A549 treated with DMSO at 1 μM for 4 hours (cell line): ENCODE results near the gene EMD. TPM values are rescaled to one million over a fixed set of nuclear protein-coding genes. Genes with fewer than 3 reads are reported as not detected.

ENCODE experiments used
- total RNA-seq: library from RNA; stranded (reverse); fragments of 200-300 nt; extraction: Qiagen RNA extraction; gene quantifications from 5 replicates; pipeline ENCODE4 v1.2.3, GENCODE V29; 2022; ENCODE audit warnings: low read depth

EMD gene
- total RNA-seq: 137 to 159 TPM (median 152 TPM) in 5 replicates

DNA sequence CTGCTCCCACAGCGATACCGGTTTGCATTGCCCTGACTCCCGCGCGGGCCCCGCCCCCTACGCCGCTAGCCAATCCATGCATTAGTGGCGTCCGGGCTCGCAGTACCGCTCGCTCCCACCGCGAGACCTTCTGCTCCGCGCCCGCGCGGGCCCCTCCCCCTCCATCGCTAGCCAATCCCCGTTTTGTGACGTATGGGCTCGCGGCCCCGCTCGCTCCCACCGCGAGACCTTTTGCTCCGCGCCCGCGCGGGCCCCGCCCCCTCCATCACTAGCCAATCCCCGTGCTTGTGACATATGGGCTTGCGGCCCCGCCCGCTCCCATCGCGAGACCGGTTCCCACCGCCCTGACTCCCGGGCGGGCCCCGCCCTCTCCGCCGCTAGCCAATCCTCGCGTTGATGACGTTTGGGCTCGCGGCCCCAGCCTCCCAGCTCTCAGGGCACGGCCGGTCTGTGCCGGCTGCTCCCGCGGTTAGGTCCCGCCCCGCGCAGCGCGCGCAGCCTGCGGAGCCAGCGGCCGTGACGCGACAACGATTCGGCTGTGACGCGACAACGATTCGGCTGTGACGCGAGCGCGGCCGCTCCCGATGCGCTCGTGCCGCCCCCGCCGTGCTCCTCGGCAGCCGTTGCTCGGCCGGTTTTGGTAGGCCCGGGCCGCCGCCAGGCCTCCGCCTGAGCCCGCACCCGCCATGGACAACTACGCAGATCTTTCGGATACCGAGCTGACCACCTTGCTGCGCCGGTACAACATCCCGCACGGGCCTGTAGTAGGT, at the start of gene EMD:
EMD (plus strand) TSS at position 497 of the 770 bp plus-strand sequence; CDS start at position 687, 190 bp downstream.

GRCh38 chrX:154374313-154375155, 4.6 kb upstream of the EMD start, which contains the start of gene FLNA:
Gene FLNA, minus strand, starts transcription at chrX:154374634. Its CDS starts 3,389 bp downstream, at chrX:154371245.

DNA sequence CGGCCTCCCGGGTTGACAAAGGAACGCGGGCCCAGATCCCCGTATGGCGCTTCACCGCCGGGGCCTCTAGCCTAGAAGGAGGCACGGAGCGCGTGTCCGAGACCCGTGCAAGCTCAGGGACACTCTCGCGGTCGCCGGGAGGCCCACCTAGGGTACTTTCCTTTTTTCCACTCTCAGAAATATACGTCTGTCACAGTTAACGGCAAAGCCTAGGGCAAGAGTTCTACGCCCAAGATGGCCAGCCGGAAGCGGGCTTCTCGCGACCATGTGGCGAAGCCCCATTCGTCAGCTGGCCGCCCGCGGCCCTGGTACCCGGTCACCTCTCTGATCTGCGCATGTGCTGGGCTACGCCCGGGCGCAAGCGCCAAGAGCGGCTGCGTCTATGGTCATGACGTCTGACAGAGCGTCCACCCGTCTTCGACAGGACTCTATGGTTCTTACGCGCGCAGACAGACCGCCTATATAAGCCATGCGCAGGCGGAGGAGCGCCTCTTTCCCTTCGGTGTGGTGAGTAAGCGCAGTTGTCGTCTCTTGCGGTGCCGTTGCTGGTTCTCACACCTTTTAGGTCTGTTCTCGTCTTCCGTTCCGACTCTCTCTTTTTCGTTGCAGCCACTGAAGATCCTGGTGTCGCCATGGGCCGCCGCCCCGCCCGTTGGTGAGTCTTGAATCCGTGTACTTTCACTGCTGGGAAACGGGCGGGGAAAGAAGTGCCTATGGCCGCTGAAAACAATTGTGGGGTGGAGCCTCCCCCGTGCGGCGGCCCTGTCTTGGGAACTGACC, 19.0 kb downstream of the EMD start, which contains the start of gene RPL10:
RPL10 (plus strand) TSS at position 490 of the 780 bp plus-strand sequence; CDS start at position 633, 143 bp downstream.

DNA sequence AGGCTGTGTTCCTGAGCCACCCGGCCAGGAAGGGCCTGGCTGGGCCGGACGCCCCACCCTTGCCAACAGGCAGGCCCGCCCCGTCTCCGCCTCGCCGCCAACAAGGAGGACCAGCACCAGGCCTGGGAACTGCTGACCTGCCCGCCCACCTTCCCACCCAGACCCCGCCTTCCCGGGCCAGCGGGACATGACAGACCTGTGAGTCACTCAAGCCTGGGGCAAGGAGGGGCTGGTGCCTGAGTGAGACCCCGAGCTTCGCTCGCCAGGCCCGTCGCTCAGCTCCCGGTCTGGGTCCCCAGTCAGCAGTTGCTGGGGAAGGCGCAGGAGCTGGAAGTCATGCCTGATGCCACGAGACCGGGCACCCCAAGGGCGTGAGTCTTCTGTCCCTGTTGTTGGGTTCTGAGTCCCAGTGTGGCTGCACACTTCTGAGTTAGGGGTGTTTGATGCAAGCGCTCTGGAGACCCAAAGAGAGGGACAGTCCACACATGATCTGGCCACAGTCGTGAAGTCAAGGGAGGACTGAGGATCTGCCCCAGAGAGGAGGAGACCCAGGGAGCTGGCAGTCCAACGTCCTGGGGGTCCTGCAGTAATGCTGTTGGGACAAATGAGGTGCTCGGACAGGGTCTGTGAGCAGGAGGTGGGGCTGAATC, 30.3 kb downstream of the EMD start, which contains the start of gene DNASE1L1:
DNASE1L1 (minus strand) TSS at position 33 of the 650 bp plus-strand sequence. CDS start 3,686 bp downstream, outside the sequence.

GRCh38 chrX:154428176-154429171, 49.4 kb downstream of the EMD start, which contains the start of gene ATP6AP1:
Gene ATP6AP1, plus strand, starts transcription at chrX:154428677. Its CDS starts 16 bp downstream, at chrX:154428693.

Other genes starting within 250 kb of the EMD start
- gene OPN1LW, start 235.1 kb upstream of the EMD start, total RNA-seq: not detected in 5 replicates
- not detected in 5 replicates for gene OPN1MW, start 196.7 kb upstream of the EMD start, total RNA-seq
- not detected in 5 replicates for gene OPN1MW2, start 159.5 kb upstream of the EMD start, total RNA-seq
- gene OPN1MW3, start 121.7 kb upstream of the EMD start, total RNA-seq: not detected in 5 replicates
- gene TEX28, start 84.2 kb upstream of the EMD start, total RNA-seq: not detected in 5 replicates
- 0.06 to 0.23 TPM in 2 of 5 replicates, not detected in the others for gene TKTL1, start 83.5 kb upstream of the EMD start, total RNA-seq
- 1,489 to 1,751 TPM (median 1,561 TPM) in 5 replicates for gene FLNA, start 4.7 kb upstream of the EMD start, total RNA-seq
- gene RPL10, start 19.1 kb downstream of the EMD start, total RNA-seq: 4,944 to 5,934 TPM (median 5,259 TPM) in 5 replicates
- gene DNASE1L1, start 30.0 kb downstream of the EMD start, total RNA-seq: 26.5 to 29.9 TPM (median 27.4 TPM) in 5 replicates
- 26.6 to 37.0 TPM (median 35.2 TPM) in 5 replicates for gene TAFAZZIN, start 32.2 kb downstream of the EMD start, total RNA-seq
- gene ATP6AP1, start 49.4 kb downstream of the EMD start, total RNA-seq: 82.2 to 107 TPM (median 102 TPM) in 5 replicates
- 92.2 to 99.4 TPM (median 97.5 TPM) in 5 replicates for gene GDI1, start 57.9 kb downstream of the EMD start, total RNA-seq
- gene FAM50A, start 64.8 kb downstream of the EMD start, total RNA-seq: 94.9 to 121 TPM (median 111 TPM) in 5 replicates
- 5.4 to 17.5 TPM (median 12.2 TPM) in 5 replicates for gene PLXNA3, start 79.0 kb downstream of the EMD start, total RNA-seq
- 44.8 to 69.5 TPM (median 62.9 TPM) in 5 replicates for gene LAGE3, start 100.0 kb downstream of the EMD start, total RNA-seq
- gene UBL4A, start 107.3 kb downstream of the EMD start, total RNA-seq: 64.6 to 70.4 TPM (median 66.2 TPM) in 5 replicates
- gene SLC10A3, start 111.3 kb downstream of the EMD start, total RNA-seq: 35.4 to 42.5 TPM (median 38.9 TPM) in 5 replicates
- gene FAM3A, start 136.9 kb downstream of the EMD start, total RNA-seq: 37.8 to 47.0 TPM (median 42.4 TPM) in 5 replicates
- gene G6PD, start 167.6 kb downstream of the EMD start, total RNA-seq: 1,297 to 1,681 TPM (median 1,624 TPM) in 5 replicates
- gene IKBKG, start 168.3 kb downstream of the EMD start, total RNA-seq: 33.0 to 45.1 TPM (median 42.9 TPM) in 5 replicates
- not detected in 5 replicates for gene CTAG1A, start 205.8 kb downstream of the EMD start, total RNA-seq
- gene CTAG1B, start 240.0 kb downstream of the EMD start, total RNA-seq: not detected in 5 replicates